H1 (cell line): ENCODE data around the gene SFTPA2. TPM values are rescaled to one million over a fixed set of nuclear protein-coding genes. Genes with fewer than 3 reads are reported as not detected.
A peak's percentile ranks its signal among the peaks of the same experiment; 100 is the strongest.
"Not testable (repeated sequence)": the region's sequence is repeated elsewhere in the genome, so short reads cannot be mapped to it uniquely, and the experiment has no call there.

Experiments used
- CTCF ChIA-PET: fragments of 300-600 bp; sonication (Branson Sonifier 250); formaldehyde crosslinking; loops from one replicate; lab custom pipeline; 2021; ENCODE audit not compliant: partially characterized antibody; lab: Charles Lee
- POLR2A ChIA-PET: fragments of 300-600 bp; sonication (Branson Sonifier 250); formaldehyde crosslinking; loops from one replicate; lab custom pipeline; 2021; ENCODE audit warnings: inconsistent platforms; ENCODE audit not compliant: partially characterized antibody; lab: Charles Lee
- DNase-seq, 2 experiments: peaks; one replicate each; pipeline versions ENCODE4 v3.0.0 to v3.0.0-alpha.2; 2010 to 2022; ENCODE audit warnings: low spot score in 2 of 2, low read depth in 1 of 2, mixed read lengths in 1 of 2
- FAIRE-seq: peaks from 2 replicates; lab custom pipeline; 2011; peaks lifted over from hg19 to GRCh38; lab: Jason Lieb, UNC
- H2AFZ ChIP-seq: 2 replicates; pipeline ENCODE4 v1.8.1; 2012; ENCODE audit warnings: low read length, inconsistent platforms
- H2AK5ac ChIP-seq: 2 replicates; pipeline ENCODE4 v1.6.1; 2013; ENCODE audit warnings: low read depth, low read length
- H2BK120ac ChIP-seq: replicated peaks from 2 replicates; pipeline ENCODE3; 2013; ENCODE audit warnings: low read depth, low read length, inconsistent platforms
- H2BK12ac ChIP-seq: 2 replicates; pipeline ENCODE4 v1.6.1; 2013; ENCODE audit warnings: low read depth, low read length
- H2BK15ac ChIP-seq: 2 replicates; pipeline ENCODE4 v1.6.1; 2013; ENCODE audit warnings: low read length
- H2BK20ac ChIP-seq: 2 replicates; pipeline ENCODE4 v1.6.1; 2013; ENCODE audit warnings: low read length
- H2BK5ac ChIP-seq: 2 replicates; pipeline ENCODE4 v1.6.1; 2013; ENCODE audit warnings: low read depth, low read length
- H3K14ac ChIP-seq: 2 replicates; pipeline ENCODE4 v1.6.1; 2013; ENCODE audit warnings: inconsistent platforms; ENCODE audit not compliant: insufficient read length
- H3K18ac ChIP-seq: 2 replicates; pipeline ENCODE4 v1.6.1; 2013; ENCODE audit warnings: low read length; ENCODE audit errors: extremely low read depth
- H3K23ac ChIP-seq: 2 replicates; pipeline ENCODE4 v1.6.1; 2013; ENCODE audit warnings: inconsistent platforms; ENCODE audit not compliant: insufficient read length
- H3K23me2 ChIP-seq: 2 replicates; pipeline ENCODE4 v1.6.1; 2013; ENCODE audit warnings: low read depth, low read length
- H3K27ac ChIP-seq: 2 replicates; pipeline ENCODE4 v1.6.1; 2011; ENCODE audit warnings: low read depth, low read length, inconsistent platforms
- H3K27me3 ChIP-seq, 4 experiments: replicated peaks in 1 of 4; 1 replicate in 1 of 4; 2 replicates in 3 of 4; pipeline versions ENCODE4 v1.6.1 to v1.8.1; 2011 to 2013; ENCODE audit warnings: low read length in 3 of 4, mild to moderate bottlenecking in 3 of 4, inconsistent platforms in 2 of 4, mixed read lengths in 2 of 4, moderate library complexity in 1 of 4; ENCODE audit not compliant: control insufficient read depth in 3 of 4, insufficient read depth in 3 of 4; ENCODE audit errors: extremely low read depth in 1 of 4
- H3K36me3 ChIP-seq, 4 experiments: 2 replicates each; pipeline versions ENCODE4 v1.6.1 to v1.8.1; 2011 to 2013; ENCODE audit warnings: mild to moderate bottlenecking in 4 of 4, low read length in 3 of 4, moderate library complexity in 2 of 4, control low read depth in 1 of 4, inconsistent platforms in 1 of 4; ENCODE audit not compliant: insufficient read depth in 4 of 4, control insufficient read depth in 2 of 4
- H3K4ac ChIP-seq: replicated peaks from 2 replicates; pipeline ENCODE3; 2013; ENCODE audit warnings: low read length, low read depth, mixed read lengths, inconsistent platforms; ENCODE audit not compliant: insufficient read length
- H3K4me1 ChIP-seq, 4 experiments: replicated peaks in 1 of 4; 1 replicate in 1 of 4; 2 replicates in 3 of 4; pipeline versions ENCODE4 v1.6.1 to v1.8.1; 2011 to 2013; ENCODE audit warnings: low read length in 3 of 4, inconsistent platforms in 2 of 4, mixed read lengths in 1 of 4; ENCODE audit not compliant: insufficient read depth in 4 of 4, control insufficient read depth in 3 of 4
- H3K4me2 ChIP-seq, 2 experiments: 2 replicates each; pipeline versions ENCODE4 v1.6.1 to v1.8.1; 2011 to 2013; ENCODE audit warnings: low read depth in 2 of 2, low read length in 2 of 2, control low read depth in 1 of 2, inconsistent platforms in 1 of 2, mild to moderate bottlenecking in 1 of 2; ENCODE audit not compliant: insufficient read depth in 1 of 2
- H3K4me3 ChIP-seq, 4 experiments: fragments of 200-600, 300-600 bp in 1 of 4; sonication (generic), shearing (Covaris generic), sonication (Bioruptor Twin) in 1 of 4; 2 replicates each; pipeline versions ENCODE4 v1.5.1 to v1.8.1; 2011 to 2016; ENCODE audit warnings: low read length in 4 of 4, low read depth in 3 of 4, control low read depth in 2 of 4, inconsistent platforms in 2 of 4, mild to moderate bottlenecking in 2 of 4, mixed read lengths in 1 of 4, moderate library complexity in 1 of 4; ENCODE audit not compliant: insufficient read depth in 2 of 4; ENCODE audit errors: extremely low read depth in 1 of 4
- H3K56ac ChIP-seq: replicated peaks from 2 replicates; pipeline ENCODE3; 2013; ENCODE audit warnings: low read depth, mild to moderate bottlenecking, mixed read lengths, low read length, inconsistent platforms; ENCODE audit not compliant: insufficient read length
- H3K79me1 ChIP-seq: 2 replicates; pipeline ENCODE4 v1.6.1; 2013; ENCODE audit warnings: low read depth, low read length, control low read depth
- H3K79me2 ChIP-seq, 2 experiments: 2 replicates each; pipeline versions ENCODE4 v1.6.1 to v1.8.1; 2012 to 2013; ENCODE audit warnings: low read length in 2 of 2, mild to moderate bottlenecking in 2 of 2, inconsistent platforms in 1 of 2; ENCODE audit not compliant: insufficient read depth in 2 of 2, control insufficient read depth in 1 of 2
- H3K9ac ChIP-seq, 4 experiments: replicated peaks in 1 of 4; 1 replicate in 1 of 4; 2 replicates in 3 of 4; pipeline versions ENCODE4 v1.6.1 to v1.8.1; 2011 to 2013; ENCODE audit warnings: low read depth in 3 of 4, low read length in 3 of 4, control low read depth in 2 of 4, mild to moderate bottlenecking in 2 of 4, moderate library complexity in 2 of 4, inconsistent platforms in 1 of 4; ENCODE audit errors: extremely low read depth in 1 of 4
- H3K9me3 ChIP-seq, 2 experiments: 2 replicates each; pipeline versions ENCODE4 v1.6.1 to v1.8.1; 2012 to 2013; ENCODE audit warnings: mild to moderate bottlenecking in 2 of 2, moderate library complexity in 2 of 2, control low read depth in 1 of 2, inconsistent platforms in 1 of 2, low read depth in 1 of 2, low read length in 1 of 2, mixed read lengths in 1 of 2; ENCODE audit not compliant: insufficient read depth in 2 of 2
- H4K20me1 ChIP-seq, 2 experiments: replicated peaks in 1 of 2; 2 replicates each; pipeline versions ENCODE3 to v1.8.1; 2011 to 2013; ENCODE audit warnings: inconsistent platforms in 2 of 2, low read length in 2 of 2, mild to moderate bottlenecking in 1 of 2; ENCODE audit not compliant: insufficient read depth in 2 of 2, control insufficient read depth in 1 of 2
- H4K5ac ChIP-seq: 2 replicates; pipeline ENCODE4 v1.6.1; 2013; ENCODE audit warnings: low read length, low read depth, mixed read lengths, inconsistent platforms; ENCODE audit not compliant: insufficient read length
- H4K8ac ChIP-seq: 2 replicates; pipeline ENCODE4 v1.8.0; 2013; ENCODE audit warnings: mild to moderate bottlenecking, moderate library complexity, low read length, inconsistent platforms; ENCODE audit not compliant: insufficient read depth; ENCODE audit errors: extremely low read depth
- H4K91ac ChIP-seq: replicated peaks from 2 replicates; pipeline ENCODE3; 2013; ENCODE audit warnings: low read length, mixed read lengths, inconsistent platforms; ENCODE audit not compliant: insufficient read length
- WGBS, 2 experiments: shearing (Covaris generic) in 1 of 2; methylation state at CpG; one replicate each; pipeline versions ENCODE4 v1.1.6 to v1.1.7; 2013 to 2015; ENCODE audit warnings: low lambda C conversion rate in 2 of 2, mixed read lengths in 2 of 2, inconsistent platforms in 1 of 2, low coverage in 1 of 2, missing lambda C conversion rate in 1 of 2; ENCODE audit not compliant: insufficient replicate concordance in 2 of 2, insufficient coverage in 1 of 2, insufficient read length in 1 of 2; ENCODE audit errors: extremely low coverage in 1 of 2, missing lambda C conversion rate in 1 of 2; 5-methylcytosine and 5-hydroxymethylcytosine counted together
- polyA plus RNA-seq, 7 experiments: library from polyadenylated mRNA; depleted of rRNA in 3 of 7; stranded (reverse) in 5 of 7; unstranded in 2 of 7; fragments of >200 nt in 5 of 7; fragments of 200-250 nt in 2 of 7; gene quantifications; 1 replicate in 5 of 7; 2 replicates in 1 of 7; 4 replicates in 1 of 7; pipeline versions ENCODE4 v1.2.1 to v1.2.3, GENCODE V29; 2011 to 2013; ENCODE audit warnings: missing spikeins in 2 of 7, mixed read lengths in 2 of 7
- total RNA-seq: library from RNA; stranded (reverse); fragmentation: NEBNext Ultra II Directional; extraction: Animal tissue kit (Norgen Biotek cat#: 25700); gene quantifications from 2 replicates; pipeline ENCODE4 v1.2.1, GENCODE V29; 2021

Gene SFTPA2
- total and polyA plus RNA-seq, 2 of the 8 experiments (the other 6 are each of a cell fraction or from before 2014, with no cell fraction given) = not detected

GRCh38 chr10:79509934-79510508 lies 50.2 kb downstream of the SFTPA2 start:
- 80% methylated on average over 1 of the region's 5 CpGs; no CpG with 5 or more reads in 1 of the 2 experiments for WGBS, 2 experiments
- H3K27me3 ChIP-seq, H4K20me1 ChIP-seq, H3K4me3 ChIP-seq, H3K23me2 ChIP-seq, H3K4me2 ChIP-seq, H2BK12ac ChIP-seq, H3K14ac ChIP-seq, H3K56ac ChIP-seq, H4K5ac ChIP-seq, H2BK120ac ChIP-seq, H3K9me3 ChIP-seq, H3K4ac ChIP-seq, H3K27ac ChIP-seq, H4K8ac ChIP-seq, H2AK5ac ChIP-seq, H2AFZ ChIP-seq, H2BK15ac ChIP-seq, H3K9ac ChIP-seq, H3K79me1 ChIP-seq, FAIRE-seq, H3K36me3 ChIP-seq, CTCF ChIA-PET, H3K4me1 ChIP-seq, DNase-seq, H3K23ac ChIP-seq, H4K91ac ChIP-seq, POLR2A ChIA-PET, H3K18ac ChIP-seq, H2BK5ac ChIP-seq, H3K79me2 ChIP-seq, H2BK20ac ChIP-seq: not testable (repeated sequence)

- H3K4me2 ChIP-seq, H3K18ac ChIP-seq, H4K91ac ChIP-seq, H3K79me1 ChIP-seq, H3K79me2 ChIP-seq, H4K5ac ChIP-seq, POLR2A ChIA-PET, H4K8ac ChIP-seq, H2BK12ac ChIP-seq, H2AK5ac ChIP-seq, H3K9ac ChIP-seq, H3K27me3 ChIP-seq, H3K36me3 ChIP-seq, H3K23ac ChIP-seq, H2BK120ac ChIP-seq, H3K4me1 ChIP-seq, DNase-seq, H3K4ac ChIP-seq, H3K27ac ChIP-seq, H3K56ac ChIP-seq, H3K23me2 ChIP-seq, H3K4me3 ChIP-seq, CTCF ChIA-PET, H3K14ac ChIP-seq, H2BK20ac ChIP-seq, H4K20me1 ChIP-seq, H3K9me3 ChIP-seq, H2AFZ ChIP-seq, H2BK15ac ChIP-seq, H2BK5ac ChIP-seq: not testable (repeated sequence)
- WGBS, 2 experiments = 87% methylated on average over 2 of the region's 3 CpGs; no CpG with 5 or more reads in 1 of the 2 experiments
- FAIRE-seq = peak; percentile 90
Observed at GRCh38 chr10:79509306-79509933, 50.8 kb downstream of the SFTPA2 start.
